Measurements from ENCODE around the gene TMEM82.

TMEM82 gene

GRCh38 chr1:15722411-15722810, 19.9 kb upstream of the TMEM82 start:
- no peak for DNase-seq

GRCh38 chr1:15722836-15723532, 19.3 kb upstream of the TMEM82 start:
- no peak for DNase-seq

GRCh38 chr1:15723631-15724246, 18.6 kb upstream of the TMEM82 start:
- no peak for DNase-seq

DNA sequence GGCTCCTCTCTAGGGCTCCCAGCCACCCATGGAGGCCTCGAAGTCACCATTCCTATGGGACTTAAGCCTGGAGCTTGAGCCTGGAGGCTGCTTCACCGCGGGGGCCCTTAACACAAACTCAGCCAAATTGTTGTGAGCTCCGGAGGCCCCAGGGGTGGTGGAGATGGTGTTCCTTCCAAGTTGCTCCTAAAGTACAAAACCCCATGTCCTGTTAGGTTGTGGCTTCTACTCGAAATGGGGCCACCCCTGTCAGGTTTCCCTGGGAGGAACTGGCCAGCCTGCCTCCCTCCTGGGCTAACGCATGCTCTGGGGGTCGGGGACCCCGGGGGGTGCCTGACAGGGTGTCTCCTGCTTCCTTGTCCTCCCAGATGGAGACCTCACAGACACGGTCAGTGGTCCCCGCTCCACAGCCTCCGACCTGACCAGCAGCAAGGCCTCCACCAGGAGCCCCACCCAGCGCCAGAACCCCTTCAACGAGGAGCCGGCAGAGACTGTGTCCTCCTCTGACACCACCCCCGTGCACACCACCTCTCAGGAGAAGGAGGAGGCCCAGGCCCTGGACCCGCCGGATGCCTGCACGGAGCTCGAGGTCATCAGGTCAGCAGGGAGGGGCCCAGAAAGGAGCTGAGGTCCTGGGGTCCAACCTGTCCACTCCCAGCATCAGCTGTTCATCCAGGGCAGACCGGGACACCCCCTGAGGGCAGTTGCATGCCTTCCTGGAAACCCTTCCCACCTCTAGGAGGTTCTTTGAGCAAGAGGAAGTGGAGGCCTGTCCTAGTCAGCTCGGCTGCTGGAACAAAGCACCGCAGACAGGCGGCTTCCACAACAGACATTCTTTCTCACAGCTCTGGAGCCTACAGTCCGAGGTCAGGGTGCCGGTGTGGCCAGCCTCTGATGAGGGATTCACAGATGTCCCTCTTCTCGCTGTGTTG, 17.1 kb upstream of the TMEM82 start:
- DNase-seq = no peak

DNA sequence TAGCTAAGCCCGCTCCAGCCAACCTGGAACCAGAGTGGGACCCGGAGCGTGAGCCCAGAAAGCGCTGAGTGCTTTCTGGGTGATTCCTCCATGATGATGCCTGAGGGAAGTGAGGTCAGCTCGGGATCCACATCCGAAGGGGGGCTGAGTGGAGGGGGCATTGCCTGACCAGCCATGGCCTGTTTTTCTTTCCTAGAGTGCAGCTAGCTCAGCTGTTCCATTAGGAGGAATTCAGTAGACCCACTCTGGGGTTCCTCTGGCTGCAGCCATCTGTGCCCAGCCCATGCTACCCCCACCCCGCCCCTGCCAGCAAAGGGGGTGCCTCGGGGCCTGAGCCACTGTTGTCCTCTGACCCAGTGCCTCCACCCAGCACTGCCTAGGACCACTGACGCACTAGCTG, 15.8 kb upstream of the TMEM82 start:
- DNase-seq = no peak

DNA sequence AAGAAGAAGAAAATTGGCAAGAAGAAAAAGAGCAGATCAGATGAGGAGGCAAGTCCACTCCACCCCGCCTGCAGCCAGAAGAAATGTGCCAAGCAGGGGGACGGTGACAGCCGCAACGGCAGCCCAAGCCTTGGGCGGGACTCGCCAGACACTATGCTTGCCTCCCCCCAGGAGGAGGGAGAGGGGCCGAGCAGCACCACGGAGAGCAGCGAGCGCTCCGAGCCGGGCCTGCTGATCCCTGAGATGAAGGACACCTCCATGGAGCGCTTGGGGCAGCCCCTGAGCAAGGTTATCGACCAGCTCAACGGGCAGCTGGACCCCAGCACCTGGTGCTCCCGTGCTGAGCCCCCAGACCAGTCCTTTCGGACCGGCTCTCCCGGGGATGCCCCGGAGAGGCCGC, 15.3 kb upstream of the TMEM82 start:
- DNase-seq = no peak

GRCh38 chr1:15727424-15727823, 14.9 kb upstream of the TMEM82 start:
- DNase-seq = no peak

GRCh38 chr1:15727866-15728534, 14.3 kb upstream of the TMEM82 start:
- no peak for DNase-seq

DNA sequence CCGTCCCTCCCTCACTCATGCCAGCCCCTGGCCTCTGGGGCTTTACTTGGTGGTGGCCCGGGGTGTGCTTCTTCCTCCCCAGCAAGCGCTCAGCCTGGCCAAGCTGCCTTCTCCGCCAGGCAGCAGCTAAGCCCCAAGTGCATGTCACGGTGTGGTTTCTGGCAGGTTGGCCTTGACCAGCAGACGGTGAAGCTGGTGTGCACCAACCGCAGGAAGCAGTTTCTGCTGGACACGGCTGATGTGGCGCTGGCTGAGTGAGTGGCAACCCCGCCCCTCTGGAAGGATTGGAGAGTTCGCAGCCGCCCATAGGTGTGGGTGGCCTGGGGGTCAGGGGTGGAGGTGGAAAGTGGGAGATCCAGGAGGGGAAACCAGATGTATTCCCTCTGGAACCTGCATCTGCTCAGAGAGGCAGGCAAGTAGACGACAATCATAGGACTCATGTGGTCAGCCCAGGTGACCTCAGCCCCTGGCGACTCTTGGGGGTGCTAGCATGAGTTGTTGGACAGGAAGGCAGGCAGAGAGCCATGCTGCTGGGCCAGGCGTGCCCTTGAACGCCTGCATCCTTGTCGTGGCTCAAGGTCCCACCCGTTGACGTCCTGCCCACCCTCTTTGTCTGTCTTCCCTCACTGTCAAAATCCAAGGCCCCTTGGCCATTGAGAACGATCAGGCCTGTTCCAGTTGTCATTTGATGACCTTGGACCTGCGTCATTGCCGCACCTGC, 13.2 kb upstream of the TMEM82 start:
- no peak for DNase-seq

GRCh38 chr1:15730423-15730822, 11.9 kb upstream of the TMEM82 start:
- DNase-seq = no peak

- no peak for DNase-seq
These were observed 11.4 kb upstream of the TMEM82 start for GRCh38 chr1:15730936-15731335.

- no peak for DNase-seq
These were observed 10.3 kb upstream of the TMEM82 start for GRCh38 chr1:15731735-15732685.

DNA sequence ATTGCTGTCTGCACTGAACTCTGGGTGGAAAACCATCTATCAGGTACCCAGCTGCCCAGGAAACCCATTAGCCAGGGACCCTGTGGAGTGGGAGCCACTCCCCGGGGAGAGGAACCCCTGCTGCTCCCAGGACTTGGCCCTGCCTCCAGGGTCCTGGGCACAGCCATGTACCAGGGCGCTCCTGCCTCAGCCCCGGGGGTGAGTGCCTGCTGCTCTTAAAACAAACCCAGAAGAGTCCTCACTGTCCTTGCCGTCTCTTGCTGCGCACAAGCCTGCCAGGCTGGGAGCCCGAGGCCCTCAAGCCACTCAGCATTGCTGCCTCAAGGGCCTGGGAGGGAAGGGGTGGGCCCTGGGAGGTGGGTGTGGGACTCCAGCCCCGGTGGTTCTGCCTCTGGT, 9.6 kb upstream of the TMEM82 start:
- DNase-seq = no peak

- DNase-seq = no peak
These were observed 9.0 kb upstream of the TMEM82 start for GRCh38 chr1:15733218-15733725.

DNA sequence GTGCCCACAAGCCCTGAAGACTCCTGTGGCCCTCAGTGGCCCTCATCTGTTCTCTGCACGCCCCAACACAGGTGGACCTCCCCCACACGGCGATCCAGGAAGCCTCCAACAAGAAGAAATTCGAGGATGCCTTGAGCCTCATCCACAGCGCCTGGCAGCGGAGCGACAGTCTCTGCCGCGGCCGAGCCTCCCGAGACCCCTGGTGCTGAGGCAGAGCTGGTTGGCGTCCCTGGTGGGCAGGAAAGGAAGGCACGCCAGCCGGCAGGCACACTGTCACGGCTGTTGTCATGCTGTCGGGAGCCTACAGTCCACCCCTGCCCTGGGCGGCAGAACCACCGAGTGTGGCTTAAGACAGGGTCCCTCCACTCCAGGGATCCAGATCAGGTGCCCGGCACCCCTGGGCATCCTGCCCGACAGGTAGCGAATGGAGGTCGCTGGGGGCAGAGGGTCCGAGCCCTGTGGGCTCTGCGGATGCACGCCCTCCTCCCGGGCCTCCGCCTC, 8.5 kb upstream of the TMEM82 start:
- no peak for DNase-seq

DNA sequence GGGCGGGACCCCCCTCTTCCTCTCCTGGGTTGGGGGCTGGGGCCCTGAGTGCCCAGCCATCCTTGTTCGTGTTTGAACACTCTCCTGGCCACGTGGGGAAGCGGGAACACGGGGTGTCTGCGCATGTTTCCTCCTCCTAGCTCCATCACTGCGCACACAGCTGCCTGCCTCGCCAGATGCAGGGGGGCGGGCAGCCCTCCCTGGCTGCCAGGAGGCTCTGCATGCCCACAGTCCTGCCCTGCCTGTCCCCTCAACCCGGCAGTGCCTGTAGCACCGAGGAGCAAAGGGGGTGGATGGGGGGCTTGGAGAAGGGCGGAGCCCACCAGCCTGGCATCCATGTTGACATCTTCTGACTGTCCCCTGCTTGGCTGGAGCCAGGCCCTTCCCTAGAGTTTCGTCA, 8.0 kb upstream of the TMEM82 start:
- no peak for DNase-seq

DNA sequence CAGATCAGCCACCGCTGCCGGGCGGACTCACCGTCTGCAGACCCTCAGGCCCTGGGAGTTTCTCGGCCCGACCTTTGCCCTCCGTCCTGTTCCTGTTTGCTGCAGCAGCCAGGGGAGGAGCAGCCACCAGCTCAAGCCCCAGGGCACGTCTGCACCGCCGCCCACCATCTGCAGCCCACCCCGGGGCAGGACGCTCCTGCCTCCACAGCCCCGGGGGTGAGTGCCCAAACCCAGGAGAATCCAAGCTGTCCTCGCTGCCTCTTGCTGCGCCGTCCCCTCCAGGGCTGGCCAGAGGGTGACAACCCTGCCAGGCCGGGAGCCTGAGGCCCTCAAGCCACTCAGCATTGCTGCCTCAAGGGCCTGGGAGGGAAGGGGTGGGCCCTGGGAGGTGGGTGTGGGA, 7.4 kb upstream of the TMEM82 start:
- no peak for DNase-seq

DNA sequence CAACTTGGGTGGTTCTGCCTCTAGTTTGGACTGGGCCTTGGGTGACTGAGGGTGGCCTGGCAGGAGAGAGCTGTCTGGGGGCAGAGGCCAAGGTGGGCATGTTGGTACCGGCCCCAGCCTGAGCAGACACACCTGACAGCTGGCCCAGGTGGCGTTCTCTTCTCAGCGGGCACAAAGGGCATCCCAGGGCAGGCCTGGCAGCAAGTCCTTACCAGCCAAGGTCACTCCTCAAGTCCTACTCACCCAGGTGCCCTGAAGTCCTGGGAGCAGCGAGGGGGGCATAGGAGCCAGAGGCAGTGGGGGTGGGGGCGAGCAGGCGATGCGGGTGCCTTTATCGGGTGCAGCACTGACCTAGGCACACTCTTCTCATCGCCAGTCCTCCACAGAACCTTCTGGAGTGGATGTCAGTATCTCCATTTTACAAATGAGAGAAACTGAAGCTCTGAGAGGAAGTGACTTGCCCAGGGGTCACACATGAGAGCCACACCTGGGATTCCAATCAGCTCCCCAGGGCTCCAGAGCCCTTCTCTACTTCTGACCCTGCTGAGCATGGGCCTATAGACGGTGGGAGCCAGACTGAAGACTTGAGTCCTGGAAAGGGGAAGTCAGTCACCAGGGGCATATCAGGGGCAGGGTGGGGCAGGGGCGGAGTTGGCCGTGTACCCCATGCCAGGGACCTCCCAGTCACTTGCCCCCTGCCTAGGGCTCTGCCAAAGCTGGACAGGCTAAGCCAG, 6.8 kb upstream of the TMEM82 start:
- DNase-seq = no peak

DNA sequence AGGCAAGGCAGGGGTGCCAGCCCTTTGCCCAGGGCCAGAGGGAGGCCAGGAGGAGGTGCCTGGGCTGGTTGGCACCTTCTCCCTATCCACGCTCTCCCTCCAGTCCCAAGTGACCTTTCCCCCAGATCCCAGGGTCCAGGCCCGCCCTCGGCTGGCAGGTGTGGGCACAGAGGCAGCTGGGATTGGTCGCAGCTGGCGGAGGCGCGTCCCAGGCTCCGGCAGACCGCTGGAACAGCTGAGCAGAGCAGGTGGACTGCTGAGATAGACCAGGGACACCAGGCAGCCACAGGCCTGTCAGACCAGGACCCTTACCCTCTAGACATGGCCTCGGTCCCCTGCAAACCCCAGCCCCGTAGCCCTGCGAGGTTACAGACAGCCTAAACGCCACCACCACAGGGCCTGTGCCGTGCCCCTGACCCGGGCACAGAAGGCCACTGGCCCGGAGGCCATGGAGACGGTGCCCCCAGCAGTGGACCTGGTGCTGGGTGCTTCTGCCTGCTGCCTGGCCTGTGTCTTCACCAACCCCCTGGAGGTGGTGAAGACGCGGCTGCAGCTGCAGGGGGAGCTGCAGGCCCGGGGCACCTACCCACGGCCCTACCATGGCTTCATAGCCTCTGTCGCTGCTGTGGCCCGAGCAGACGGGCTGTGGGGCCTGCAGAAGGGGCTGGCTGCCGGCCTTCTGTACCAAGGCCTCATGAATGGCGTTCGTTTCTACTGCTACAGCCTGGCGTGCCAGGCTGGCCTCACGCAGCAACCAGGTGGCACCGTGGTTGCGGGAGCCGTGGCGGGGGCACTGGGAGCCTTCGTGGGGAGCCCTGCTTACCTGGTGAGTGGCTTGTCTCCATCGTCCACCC, 6.0 kb upstream of the TMEM82 start, which contains the start of gene SLC25A34:
Gene SLC25A34 (plus strand): TSS at position 221 of the 854 bp plus-strand sequence. CDS start 228 bp downstream, at position 449.
- no peak for DNase-seq

Data from NCI-H2081 treated with DMSO at 0.1 percent for 48 hours (cell line).